Measurements from ENCODE around the gene DDB1.

DDB1 gene

DNA sequence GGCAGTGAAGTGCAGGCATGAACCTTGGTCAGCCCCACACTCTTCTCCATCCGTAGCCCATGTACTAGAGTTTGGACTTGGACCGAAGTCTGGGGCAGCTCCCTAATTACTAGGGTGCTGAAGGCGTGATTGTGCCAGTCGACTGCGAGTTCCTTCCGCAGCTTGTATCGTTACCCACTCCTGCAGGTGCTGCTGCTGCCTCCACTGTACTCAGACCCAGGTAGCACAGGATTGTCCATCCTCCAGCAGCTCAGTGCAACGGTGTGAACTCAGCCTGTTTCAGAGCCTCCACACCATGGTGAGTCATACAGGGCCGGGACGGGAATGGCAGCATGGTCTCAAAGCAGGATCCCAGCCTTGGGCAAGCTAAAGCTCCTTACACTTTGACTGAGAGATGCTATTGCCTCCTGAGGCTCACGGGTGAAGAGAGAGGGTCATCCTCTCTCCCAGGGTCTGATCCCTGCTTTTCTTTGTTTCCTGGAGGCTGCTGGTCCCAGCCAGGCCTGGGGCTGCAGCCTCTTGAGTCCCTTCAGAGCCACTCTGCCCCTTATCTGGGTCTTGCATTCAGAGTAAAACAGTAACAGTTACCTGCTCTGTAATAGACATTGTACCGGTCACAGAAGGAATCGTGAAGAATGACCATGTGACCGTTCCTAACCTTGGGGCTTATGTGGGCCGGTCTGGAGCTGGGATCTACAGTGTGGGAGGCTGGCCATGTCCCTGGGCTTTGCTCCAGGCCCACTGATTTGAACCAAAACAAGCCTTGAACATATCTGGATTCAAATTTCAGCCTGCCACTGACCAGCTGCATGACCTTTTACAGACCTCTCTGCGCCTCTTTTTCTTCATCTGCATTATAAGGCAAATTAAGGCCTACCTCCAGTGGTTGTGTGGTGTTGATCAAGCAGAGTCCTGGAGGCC, 1.8 kb upstream of the DDB1 start:
- TF ChIP-seq, protein P1, sequence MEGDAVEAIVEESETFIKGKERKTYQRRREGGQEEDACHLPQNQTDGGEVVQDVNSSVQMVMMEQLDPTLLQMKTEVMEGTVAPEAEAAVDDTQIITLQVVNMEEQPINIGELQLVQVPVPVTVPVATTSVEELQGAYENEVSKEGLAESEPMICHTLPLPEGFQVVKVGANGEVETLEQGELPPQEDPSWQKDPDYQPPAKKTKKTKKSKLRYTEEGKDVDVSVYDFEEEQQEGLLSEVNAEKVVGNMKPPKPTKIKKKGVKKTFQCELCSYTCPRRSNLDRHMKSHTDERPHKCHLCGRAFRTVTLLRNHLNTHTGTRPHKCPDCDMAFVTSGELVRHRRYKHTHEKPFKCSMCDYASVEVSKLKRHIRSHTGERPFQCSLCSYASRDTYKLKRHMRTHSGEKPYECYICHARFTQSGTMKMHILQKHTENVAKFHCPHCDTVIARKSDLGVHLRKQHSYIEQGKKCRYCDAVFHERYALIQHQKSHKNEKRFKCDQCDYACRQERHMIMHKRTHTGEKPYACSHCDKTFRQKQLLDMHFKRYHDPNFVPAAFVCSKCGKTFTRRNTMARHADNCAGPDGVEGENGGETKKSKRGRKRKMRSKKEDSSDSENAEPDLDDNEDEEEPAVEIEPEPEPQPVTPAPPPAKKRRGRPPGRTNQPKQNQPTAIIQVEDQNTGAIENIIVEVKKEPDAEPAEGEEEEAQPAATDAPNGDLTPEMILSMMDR (conservative IDR thresholded peaks at IDR 0.05), result no peak
- peak overlapping the region; percentile 93 for H3K27ac ChIP-seq

DNA sequence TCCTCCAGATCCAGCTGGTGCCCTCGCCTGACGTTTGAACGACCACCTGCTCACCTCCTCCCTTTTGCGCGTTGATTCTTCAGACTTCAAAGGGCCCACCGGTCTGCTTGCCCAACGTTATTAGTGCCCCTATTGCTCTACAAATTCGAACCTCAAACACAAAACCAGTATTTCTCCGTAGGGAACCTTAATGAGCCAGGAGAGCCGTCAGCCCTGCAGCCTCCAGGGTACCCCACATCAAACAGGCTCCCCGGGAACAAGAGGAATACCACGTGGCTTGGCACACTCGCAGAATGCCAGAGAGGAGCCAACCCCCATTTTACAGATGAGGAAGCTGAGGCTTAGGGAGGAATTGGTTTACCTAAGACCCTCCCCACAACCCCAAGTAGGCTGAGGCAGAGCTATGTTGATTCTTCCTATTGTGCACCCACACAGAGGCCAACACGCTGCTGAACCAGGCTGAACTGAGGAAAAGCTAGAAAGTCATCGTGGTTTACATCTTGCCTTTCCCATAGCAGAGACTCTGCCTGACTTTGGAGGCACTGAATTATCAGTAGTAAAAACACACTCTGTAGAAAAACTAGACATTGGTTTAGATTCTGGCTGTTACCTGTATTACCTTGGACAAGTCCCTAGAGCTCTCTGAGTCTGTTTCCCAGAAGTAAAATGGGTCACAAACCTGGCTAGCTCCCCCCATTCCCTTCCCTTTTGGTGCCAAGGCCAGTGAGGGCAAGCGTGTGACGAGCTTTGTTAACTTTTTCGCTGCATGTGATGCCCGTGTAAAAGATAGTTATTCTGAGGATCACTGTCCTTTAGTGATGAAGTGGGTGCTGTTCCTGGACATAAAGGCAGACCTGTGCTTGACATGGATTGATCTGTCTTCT, 887 bp upstream of the DDB1 start:
- TF ChIP-seq, protein P1 (conservative IDR thresholded peaks at IDR 0.05), result no peak
- H3K27ac ChIP-seq, result peak overlapping the region; percentile 93

DNA sequence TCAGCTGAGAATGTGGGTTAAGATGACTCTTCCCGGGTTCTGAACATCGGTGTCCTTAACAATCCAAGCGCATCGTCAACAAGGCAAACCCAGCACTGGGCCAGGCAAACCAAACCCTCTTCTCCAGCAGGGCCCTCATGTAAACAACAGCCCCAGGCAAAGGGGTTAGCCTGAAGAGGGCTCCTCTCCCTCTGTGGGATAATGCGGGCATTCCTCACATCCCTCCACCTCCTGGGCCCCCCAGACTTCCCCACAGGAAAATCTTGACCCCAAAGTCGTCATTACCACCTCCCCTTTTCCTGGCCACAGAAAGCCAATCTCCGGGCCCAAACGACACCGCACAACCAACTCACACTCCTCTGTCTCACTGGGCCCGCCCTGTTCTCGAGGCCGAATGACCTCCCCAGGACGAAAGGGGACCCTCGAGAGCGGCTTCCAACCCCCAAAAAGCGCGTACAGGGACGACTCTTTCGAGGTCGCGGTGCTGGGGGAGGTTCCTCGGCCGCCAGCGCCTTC, 566 bp downstream of the DDB1 start:
- TF ChIP-seq, protein P1 (conservative IDR thresholded peaks at IDR 0.05), result no peak
- H3K27ac ChIP-seq, result peak overlapping the region; percentile 93

DNA sequence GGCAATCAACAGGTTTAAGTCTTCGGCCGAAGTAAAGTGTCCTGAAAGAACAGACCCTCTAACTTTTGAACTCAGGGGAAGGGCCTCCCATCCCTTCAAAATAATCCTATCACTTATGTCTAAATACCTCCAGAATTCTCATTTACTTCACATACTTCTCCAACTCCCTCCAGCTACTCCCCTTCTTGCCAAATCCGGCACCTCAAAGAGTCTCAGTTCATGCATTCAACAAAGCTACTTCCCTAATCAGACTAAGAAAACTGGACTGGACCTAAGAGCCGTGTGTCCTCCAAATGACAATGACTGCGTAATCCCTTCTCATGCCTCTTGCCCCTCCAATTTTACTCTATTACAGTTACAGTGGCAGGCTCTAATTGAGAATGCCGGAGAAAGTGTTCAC, 1.3 kb downstream of the DDB1 start:
- H3K27ac ChIP-seq, result peak overlapping the region; percentile 93; the same call in 1 of the 2 replicates
- TF ChIP-seq, protein P1 (conservative IDR thresholded peaks at IDR 0.05), result no peak

DNA sequence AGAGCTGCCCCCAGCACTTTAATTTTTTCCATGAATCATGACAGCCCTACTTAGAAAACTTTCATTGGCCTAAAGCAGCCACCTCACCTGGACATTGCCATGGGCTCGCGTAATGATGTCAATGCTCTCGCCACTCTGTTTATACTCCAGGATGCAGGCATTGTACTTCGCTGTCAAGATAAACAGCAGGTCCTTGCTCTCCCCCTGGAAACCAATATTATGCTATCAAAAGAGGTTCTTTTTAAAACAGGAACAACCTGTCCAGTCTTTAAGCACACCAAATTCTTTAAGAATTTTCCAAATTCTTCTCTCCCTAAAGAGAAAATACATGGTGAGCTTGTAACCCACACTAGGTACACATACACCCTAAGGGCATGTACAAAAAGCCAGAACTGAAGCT, 3.0 kb downstream of the DDB1 start:
- TF ChIP-seq, protein P1 (conservative IDR thresholded peaks at IDR 0.05), result no peak
- no peak overlapping the region for H3K27ac ChIP-seq

DNA sequence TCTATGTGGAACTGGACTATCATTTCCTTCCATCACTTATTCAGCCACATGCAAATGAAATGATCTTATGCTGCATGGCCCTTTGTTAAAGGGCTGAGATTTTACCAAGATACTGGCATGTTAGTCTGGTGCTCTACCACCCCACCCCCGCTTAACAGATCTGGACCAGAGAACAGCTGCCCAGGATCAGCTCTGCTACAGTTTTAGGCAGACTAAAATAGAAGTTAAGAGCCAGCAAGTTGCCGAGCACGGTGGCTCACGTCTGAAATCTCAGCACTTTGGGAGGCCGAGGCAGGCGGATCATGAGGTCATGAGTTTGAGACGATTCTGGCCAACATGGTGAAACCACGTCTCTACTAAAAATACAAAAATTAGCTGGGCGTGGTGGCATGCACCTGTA, 4.6 kb downstream of the DDB1 start:
- no peak overlapping the region for H3K27ac ChIP-seq
- TF ChIP-seq, protein P1 (conservative IDR thresholded peaks at IDR 0.05), result no peak

DNA sequence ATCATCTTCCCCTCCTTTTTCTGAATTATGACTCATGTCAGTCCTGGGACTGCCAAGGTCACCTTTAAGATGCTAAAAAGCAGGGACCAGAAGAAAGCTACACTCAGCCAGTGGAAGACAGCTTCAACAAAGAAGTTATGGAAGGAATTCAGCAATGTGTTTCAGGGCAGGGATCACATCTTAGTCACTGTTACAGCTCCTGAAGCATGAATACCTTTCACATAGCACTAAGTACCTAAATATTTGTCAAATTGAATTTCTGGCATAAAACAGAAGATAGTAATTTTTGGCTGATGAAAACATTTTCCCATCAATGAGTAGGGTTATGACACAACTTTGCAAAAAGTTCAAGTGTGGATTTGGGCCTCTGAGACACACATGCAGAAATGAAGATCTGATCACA, 5.2 kb downstream of the DDB1 start:
- H3K27ac ChIP-seq, result no peak overlapping the region
- TF ChIP-seq, protein P1 (conservative IDR thresholded peaks at IDR 0.05), result no peak
